ENCODE data around the gene IKZF3. TPM values are rescaled to one million over a fixed set of nuclear protein-coding genes. Genes with fewer than 3 reads are reported as not detected.

The IKZF3 gene
- polyA plus RNA-seq, 1 donor (not counting 4 experiments of a cell fraction or from before 2014, with no cell fraction given) = not detected

GRCh38 chr17:39799395-39799794 is 64.7 kb downstream of the IKZF3 start:
- peak; percentile 66 for FAIRE-seq
- H3K9ac ChIP-seq (ENCODE audit: control insufficient read depth, extremely low read depth, insufficient read depth, low read length) = no peak overlapping the region
- H3K79me2 ChIP-seq (ENCODE audit: control insufficient read depth, insufficient read depth, low read length) = no peaks in the 10 kb centered on the region
- peaks cover 5% of the 10 kb centered on the region for H3K4me1 ChIP-seq (ENCODE audit: control insufficient read depth, extremely low read depth, insufficient read depth, low read length)
- H3K27ac ChIP-seq (ENCODE audit: control insufficient read depth, insufficient read depth, low read length) = no peak overlapping the region
- no peak overlapping the region for H3K4me2 ChIP-seq (ENCODE audit: control insufficient read depth, extremely low read depth, insufficient read depth, low read depth, low read length)
- dilution Hi-C loops (cut with MboI; ENCODE audit: extremely low pct_ligation_motif_present, low sequenced_read_pairs) = no loop called here
- no peak for TF ChIP-seq EZH2 (IDR thresholded peaks at IDR 0.05; ENCODE audit: low read length)
- TF ChIP-seq CTCF (optimal IDR thresholded peaks at IDR 0.05 in 1 of 3, IDR thresholded peaks at IDR 0.05 in 1 of 3, conservative IDR thresholded peaks at IDR 0.05 in 1 of 3; ENCODE audit: extremely low read depth in 1 of 3, insufficient read depth in 2 of 3, low read length in 3 of 3) = no peak
- H3K9me3 ChIP-seq (ENCODE audit: control insufficient read depth, low read depth, low read length) = no peaks in the 10 kb centered on the region
- no peak for DNase-seq (ENCODE audit: low read depth, low spot score)
- H4K20me1 ChIP-seq (ENCODE audit: control insufficient read depth, extremely low read depth, insufficient read depth, low read length) = no peaks in the 10 kb centered on the region
- H2AFZ ChIP-seq (ENCODE audit: control insufficient read depth, low read length) = no peak overlapping the region
- H3K9me1 ChIP-seq (ENCODE audit: control insufficient read depth, extremely low read depth, insufficient read depth, low read length) = no peaks in the 10 kb centered on the region
- H3K36me3 ChIP-seq (ENCODE audit: control insufficient read depth in 2 of 2, extremely low read depth in 1 of 2, insufficient read depth in 2 of 2, low read length in 2 of 2) = no peaks in the 10 kb centered on the region
- H3K27me3 ChIP-seq (ENCODE audit: control insufficient read depth, extremely low read depth, insufficient read depth, low read length) = no peaks in the 10 kb centered on the region
- no peak overlapping the region for H3K4me3 ChIP-seq (ENCODE audit: control insufficient read depth in 2 of 3, extremely low read depth in 1 of 3, insufficient read depth in 2 of 3, low read depth in 1 of 3, low read length in 3 of 3)

GRCh38 chr17:39794249-39794970 is 69.7 kb downstream of the IKZF3 start:
- H3K9me3 ChIP-seq (ENCODE audit: control insufficient read depth, low read depth, low read length) = no peaks in the 10 kb centered on the region
- H3K4me1 ChIP-seq (ENCODE audit: control insufficient read depth, extremely low read depth, insufficient read depth, low read length) = no peaks in the 10 kb centered on the region
- dilution Hi-C loops (cut with MboI; ENCODE audit: extremely low pct_ligation_motif_present, low sequenced_read_pairs) = no loop called here
- no peaks in the 10 kb centered on the region for H4K20me1 ChIP-seq (ENCODE audit: control insufficient read depth, extremely low read depth, insufficient read depth, low read length)
- H3K4me2 ChIP-seq (ENCODE audit: control insufficient read depth, extremely low read depth, insufficient read depth, low read depth, low read length) = no peak overlapping the region
- no peak for FAIRE-seq
- no peaks in the 10 kb centered on the region for H3K27me3 ChIP-seq (ENCODE audit: control insufficient read depth, extremely low read depth, insufficient read depth, low read length)
- H3K79me2 ChIP-seq (ENCODE audit: control insufficient read depth, insufficient read depth, low read length) = no peaks in the 10 kb centered on the region
- no peak for TF ChIP-seq CTCF (optimal IDR thresholded peaks at IDR 0.05 in 1 of 3, IDR thresholded peaks at IDR 0.05 in 1 of 3, conservative IDR thresholded peaks at IDR 0.05 in 1 of 3; ENCODE audit: extremely low read depth in 1 of 3, insufficient read depth in 2 of 3, low read length in 3 of 3)
- no peak for TF ChIP-seq EZH2 (IDR thresholded peaks at IDR 0.05; ENCODE audit: low read length)
- no peak for DNase-seq (ENCODE audit: low read depth, low spot score)
- H3K9ac ChIP-seq (ENCODE audit: control insufficient read depth, extremely low read depth, insufficient read depth, low read length) = no peak overlapping the region
- no peak overlapping the region for H3K27ac ChIP-seq (ENCODE audit: control insufficient read depth, insufficient read depth, low read length)
- H2AFZ ChIP-seq (ENCODE audit: control insufficient read depth, low read length) = no peak overlapping the region
- H3K4me3 ChIP-seq (ENCODE audit: control insufficient read depth in 2 of 3, extremely low read depth in 1 of 3, insufficient read depth in 2 of 3, low read depth in 1 of 3, low read length in 3 of 3) = no peak overlapping the region
- no peaks in the 10 kb centered on the region for H3K9me1 ChIP-seq (ENCODE audit: control insufficient read depth, extremely low read depth, insufficient read depth, low read length)
- no peaks in the 10 kb centered on the region for H3K36me3 ChIP-seq (ENCODE audit: control insufficient read depth in 2 of 2, extremely low read depth in 1 of 2, insufficient read depth in 2 of 2, low read length in 2 of 2)

Data from keratinocyte (primary cell).